NCI-H1417 (cell line): ENCODE results near the gene NUAK2.

Experiments
- DNase-seq, 3 experiments: peaks; one replicate each; lab custom pipeline; 2025; lab: John Stamatoyannopoulos, UW

Gene NUAK2

GRCh38 chr1:205257735-205258134 is 63.8 kb downstream of the NUAK2 start:
- DNase-seq = no peak

GRCh38 chr1:205256951-205257625 is 64.5 kb downstream of the NUAK2 start:
- DNase-seq = no peak

- DNase-seq = peak; percentile 76 to 95 (median 88)
Measured at GRCh38 chr1:205255941-205256780, 65.4 kb downstream of the NUAK2 start.
